ENCODE measurements around the gene ARHGEF4. TPM values are rescaled to one million over a fixed set of nuclear protein-coding genes. Genes with fewer than 3 reads are reported as not detected.

The ARHGEF4 gene
- total RNA-seq, 1 experiment from 2014 or later, result 26.6 TPM

GRCh38 chr2:131023758-131024157 is 187.0 kb downstream of the ARHGEF4 start:
- Histone ChIP-seq H3K27me3 (ENCODE audit: insufficient read depth, low read length) (no peaks in the 10 kb centered on the region), H3K4me3 (replicated peaks in 1 of 2; ENCODE audit: low read depth in 1 of 2, low read length in 2 of 2) (no peak overlapping the region), H2AFZ (ENCODE audit: low read depth, low read length, poor library complexity, severe bottlenecking) (no peak overlapping the region), H3K79me2 (ENCODE audit: insufficient read depth, low read length) (no peaks in the 10 kb centered on the region), H3K4me2 (ENCODE audit: low read length) (no peak overlapping the region), H3K9me2 (ENCODE audit: insufficient read depth) (no peaks in the 10 kb centered on the region), H3K27ac (ENCODE audit: low read depth, low read length) (no peak overlapping the region), H3K36me3 (ENCODE audit: control insufficient read depth in 1 of 2, insufficient read depth in 2 of 2, low read length in 2 of 2) (no peaks in the 10 kb centered on the region), H3K9me3 (ENCODE audit: control insufficient read depth in 1 of 2, insufficient read depth in 1 of 2, low read depth in 1 of 2, low read length in 2 of 2) (no peaks in the 10 kb centered on the region; a peak in 1 of 4 replicates), H3K4me1 (ENCODE audit: control insufficient read depth in 1 of 2, insufficient read depth in 2 of 2, low read length in 2 of 2) (no peaks in the 10 kb centered on the region), H3K9ac (ENCODE audit: low read length) (no peak overlapping the region), H4K20me1 (ENCODE audit: insufficient read depth) (no peaks in the 10 kb centered on the region)
- DNase-seq (ENCODE audit: low read depth, low spot score), result no peak
- no TSS peak for BruUV-seq (replicated peaks)
- 0 out of 2 replicates have a peak, but pooled peaks have one; percentile 14 for ATAC-seq
- intact Hi-C loops (cut with micrococcal nuclease), result no loop called here
- TF ChIP-seq, protein P1, sequence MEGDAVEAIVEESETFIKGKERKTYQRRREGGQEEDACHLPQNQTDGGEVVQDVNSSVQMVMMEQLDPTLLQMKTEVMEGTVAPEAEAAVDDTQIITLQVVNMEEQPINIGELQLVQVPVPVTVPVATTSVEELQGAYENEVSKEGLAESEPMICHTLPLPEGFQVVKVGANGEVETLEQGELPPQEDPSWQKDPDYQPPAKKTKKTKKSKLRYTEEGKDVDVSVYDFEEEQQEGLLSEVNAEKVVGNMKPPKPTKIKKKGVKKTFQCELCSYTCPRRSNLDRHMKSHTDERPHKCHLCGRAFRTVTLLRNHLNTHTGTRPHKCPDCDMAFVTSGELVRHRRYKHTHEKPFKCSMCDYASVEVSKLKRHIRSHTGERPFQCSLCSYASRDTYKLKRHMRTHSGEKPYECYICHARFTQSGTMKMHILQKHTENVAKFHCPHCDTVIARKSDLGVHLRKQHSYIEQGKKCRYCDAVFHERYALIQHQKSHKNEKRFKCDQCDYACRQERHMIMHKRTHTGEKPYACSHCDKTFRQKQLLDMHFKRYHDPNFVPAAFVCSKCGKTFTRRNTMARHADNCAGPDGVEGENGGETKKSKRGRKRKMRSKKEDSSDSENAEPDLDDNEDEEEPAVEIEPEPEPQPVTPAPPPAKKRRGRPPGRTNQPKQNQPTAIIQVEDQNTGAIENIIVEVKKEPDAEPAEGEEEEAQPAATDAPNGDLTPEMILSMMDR (IDR thresholded peaks at IDR 0.05 in 2 of 3, conservative IDR thresholded peaks at IDR 0.05 in 1 of 3; ENCODE audit: borderline replicate concordance in 1 of 3, insufficient read depth in 1 of 3, low read depth in 2 of 3, low read length in 2 of 3), result 0 out of 6 replicates have a peak, but pooled peaks of 1 of the 3 experiments have one; percentile 10
- TF ChIP-seq TCF7L2 (IDR thresholded peaks at IDR 0.05; ENCODE audit: borderline replicate concordance, extremely low read depth, insufficient read depth, insufficient read length), result no peak
- CTCF ChIA-PET, result no interaction called here
- RAD21 ChIA-PET (ENCODE audit: low non-redundant PET in 1 of 2, low total read pairs in 2 of 2, uncharacterized antibody in 2 of 2, unreplicated experiment in 2 of 2), result no interaction called here
- POLR2A ChIA-PET, result no interaction called here

GRCh38 chr2:131026919-131027318 is 190.2 kb downstream of the ARHGEF4 start:
- no peak for DNase-seq (ENCODE audit: low read depth, low spot score)
- H3K9me2 ChIP-seq (ENCODE audit: insufficient read depth), result no peaks in the 10 kb centered on the region
- no peak overlapping the region for H2AFZ ChIP-seq (ENCODE audit: low read depth, low read length, poor library complexity, severe bottlenecking)
- H3K27ac ChIP-seq (ENCODE audit: low read depth, low read length), result no peak overlapping the region
- intact Hi-C loops (cut with micrococcal nuclease), result no loop called here
- no peaks in the 10 kb centered on the region for H3K27me3 ChIP-seq (ENCODE audit: insufficient read depth, low read length)
- BruUV-seq (replicated peaks), result no TSS peak
- ChIA-PET RAD21 (ENCODE audit: low non-redundant PET in 1 of 2, low total read pairs in 2 of 2, uncharacterized antibody in 2 of 2, unreplicated experiment in 2 of 2) (no interaction called here), POLR2A (no interaction called here), CTCF (no interaction called here)
- H3K36me3 ChIP-seq (ENCODE audit: control insufficient read depth in 1 of 2, insufficient read depth in 2 of 2, low read length in 2 of 2), result no peaks in the 10 kb centered on the region
- H3K9me3 ChIP-seq (ENCODE audit: control insufficient read depth in 1 of 2, insufficient read depth in 1 of 2, low read depth in 1 of 2, low read length in 2 of 2), result no peaks in the 10 kb centered on the region; a peak in 1 of 4 replicates
- no peak overlapping the region for H3K4me3 ChIP-seq (replicated peaks in 1 of 2; ENCODE audit: low read depth in 1 of 2, low read length in 2 of 2)
- no peaks in the 10 kb centered on the region for H3K4me1 ChIP-seq (ENCODE audit: control insufficient read depth in 1 of 2, insufficient read depth in 2 of 2, low read length in 2 of 2)
- ATAC-seq, result no peak
- no peak overlapping the region for H3K4me2 ChIP-seq (ENCODE audit: low read length)
- H3K79me2 ChIP-seq (ENCODE audit: insufficient read depth, low read length), result no peaks in the 10 kb centered on the region
- no peak overlapping the region for H3K9ac ChIP-seq (ENCODE audit: low read length)
- H4K20me1 ChIP-seq (ENCODE audit: insufficient read depth), result no peaks in the 10 kb centered on the region
- TF ChIP-seq SRF (IDR thresholded peaks at IDR 0.05; ENCODE audit: low read depth) (no peak), CEBPB (IDR thresholded peaks at IDR 0.05; ENCODE audit: low read depth) (no peak), ELF1 (IDR thresholded peaks at IDR 0.05; ENCODE audit: borderline replicate concordance, low read depth) (no peak), TCF7L2 (IDR thresholded peaks at IDR 0.05; ENCODE audit: borderline replicate concordance, extremely low read depth, insufficient read depth, insufficient read length) (no peak), ATF3 (IDR thresholded peaks at IDR 0.05) (no peak), ZNF274 (IDR thresholded peaks at IDR 0.05; ENCODE audit: low read depth, low read length) (no peak), POLR2AphosphoS5 (IDR thresholded peaks at IDR 0.05; ENCODE audit: low read depth, low read length) (no peak), ZFX (IDR thresholded peaks at IDR 0.05) (no peak), REST (IDR thresholded peaks at IDR 0.05; ENCODE audit: low read depth) (no peak), YY1 (IDR thresholded peaks at IDR 0.05; ENCODE audit: extremely low read depth, insufficient replicate concordance, low read depth, low read length) (no peak)

Measured in HCT116 (cell line).